Esophagus squamous epithelium (tissue), 5 donors: Measurements from ENCODE around the gene HHIPL1. TPM values are rescaled to one million over a fixed set of nuclear protein-coding genes. Genes with fewer than 3 reads are reported as not detected.

ENCODE experiments used
- DNase-seq: peaks from one replicate; lab custom pipeline; 2025; lab: John Stamatoyannopoulos, UW
- H3K27ac ChIP-seq, 4 donors: fragments of 200-600 bp; sonication (generic); one replicate each; pipeline ENCODE4 v1.5.1; 2016 to 2019; ENCODE audit warnings: mild to moderate bottlenecking in 1 of 4
- H3K27me3 ChIP-seq, 4 donors: fragments of 200-600 bp; sonication (generic); 1 replicate in 3 of 4; 2 replicates in 1 of 4; pipeline versions ENCODE4 v1.5.1 to v1.6.0; 2017 to 2021; ENCODE audit warnings: antibody characterized with exemption in 1 of 4
- H3K36me3 ChIP-seq, 3 donors: fragments of 200-600 bp; sonication (generic); one replicate each; pipeline ENCODE4 v1.5.1; 2016 to 2019
- H3K4me1 ChIP-seq, 3 donors: fragments of 200-600 bp; sonication (generic); one replicate each; pipeline ENCODE4 v1.5.1; 2017 to 2019
- H3K4me3 ChIP-seq, 4 donors: fragments of 200-600 bp; sonication (generic); 1 replicate in 3 of 4; 2 replicates in 1 of 4; pipeline ENCODE4 v1.5.1; 2016 to 2019; ENCODE audit warnings: mild to moderate bottlenecking in 2 of 4, moderate library complexity in 1 of 4
- H3K9me3 ChIP-seq, 3 donors: fragments of 200-600 bp; sonication (generic); one replicate each; pipeline ENCODE4 v1.5.1; 2016 to 2019
- POLR2A ChIP-seq, 4 donors: fragments of 450-650 bp; IDR thresholded peaks; one replicate each; pipeline ENCODE4 v1.6.1; 2017; ENCODE audit warnings: antibody characterized with exemption in 4 of 4, mild to moderate bottlenecking in 4 of 4, moderate library complexity in 3 of 4
- WGBS, 2 donors: methylation state at CpG; one replicate each; pipeline ENCODE4 v1.1.5; 2018; 5-methylcytosine and 5-hydroxymethylcytosine counted together
- intact Hi-C: fragments of 100-400 bp; cut with DNase I; formaldehyde crosslinking; loops from one replicate; pipeline ENCODE4 v1.15.0; 2022
- total RNA-seq, 4 donors: library from RNA; depleted of rRNA; stranded (reverse); fragments of >200 nt; gene quantifications; one replicate each; pipeline ENCODE4 v1.1.0, GENCODE V29; 2016
- TF ChIP-seq, protein P1 (sequence below), 6 experiments: fragments of 450-650 bp in 4 of 6; fragments of 200-600 bp in 2 of 6; sonication (generic) in 2 of 6; IDR thresholded peaks; one replicate each; pipeline ENCODE4 v1.5.1; 2016 to 2019; ENCODE audit warnings: antibody characterized with exemption in 6 of 6, mild to moderate bottlenecking in 4 of 6, moderate library complexity in 4 of 6
- donor health status: DM: yes; HTN: yes; CAD: no.

The HHIPL1 gene
- total RNA-seq, 4 donors from 2014 or later = 0.22 to 1.3 (median 0.59) TPM; not detected in 1

GRCh38 chr14:99700379-99700778 lies 55.5 kb downstream of the HHIPL1 start:
- Histone ChIP-seq H3K27me3 (no peaks in the 10 kb centered on the region), H3K4me1 (no peaks in the 10 kb centered on the region), H3K36me3 (no peaks in the 10 kb centered on the region), H3K4me3 (no peak overlapping the region), H3K9me3 (peaks cover 0 to 21% (median 15%) of the 10 kb centered on the region in 3 donors), H3K27ac (no peak overlapping the region)
- DNase-seq = no peak
- TF ChIP-seq, protein P1, sequence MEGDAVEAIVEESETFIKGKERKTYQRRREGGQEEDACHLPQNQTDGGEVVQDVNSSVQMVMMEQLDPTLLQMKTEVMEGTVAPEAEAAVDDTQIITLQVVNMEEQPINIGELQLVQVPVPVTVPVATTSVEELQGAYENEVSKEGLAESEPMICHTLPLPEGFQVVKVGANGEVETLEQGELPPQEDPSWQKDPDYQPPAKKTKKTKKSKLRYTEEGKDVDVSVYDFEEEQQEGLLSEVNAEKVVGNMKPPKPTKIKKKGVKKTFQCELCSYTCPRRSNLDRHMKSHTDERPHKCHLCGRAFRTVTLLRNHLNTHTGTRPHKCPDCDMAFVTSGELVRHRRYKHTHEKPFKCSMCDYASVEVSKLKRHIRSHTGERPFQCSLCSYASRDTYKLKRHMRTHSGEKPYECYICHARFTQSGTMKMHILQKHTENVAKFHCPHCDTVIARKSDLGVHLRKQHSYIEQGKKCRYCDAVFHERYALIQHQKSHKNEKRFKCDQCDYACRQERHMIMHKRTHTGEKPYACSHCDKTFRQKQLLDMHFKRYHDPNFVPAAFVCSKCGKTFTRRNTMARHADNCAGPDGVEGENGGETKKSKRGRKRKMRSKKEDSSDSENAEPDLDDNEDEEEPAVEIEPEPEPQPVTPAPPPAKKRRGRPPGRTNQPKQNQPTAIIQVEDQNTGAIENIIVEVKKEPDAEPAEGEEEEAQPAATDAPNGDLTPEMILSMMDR (IDR thresholded peaks at IDR 0.05) = no peak
- no peak for TF ChIP-seq POLR2A (IDR thresholded peaks at IDR 0.05)
- WGBS, 2 donors = 91 to 95% methylated on average over 6 of the region's 6 CpGs
- intact Hi-C loops = no loop called here

- WGBS, 2 donors = 88 to 92% methylated on average over 1 of the region's 1 CpG
- H3K9me3 ChIP-seq = peaks cover 0 to 21% (median 15%) of the 10 kb centered on the region in 3 donors
- no peaks in the 10 kb centered on the region for H3K36me3 ChIP-seq
- no peaks in the 10 kb centered on the region for H3K27me3 ChIP-seq
- no peak for TF ChIP-seq POLR2A (IDR thresholded peaks at IDR 0.05)
- TF ChIP-seq, protein P1 (IDR thresholded peaks at IDR 0.05) = no peak
- H3K4me1 ChIP-seq = no peaks in the 10 kb centered on the region
- no peak overlapping the region for H3K27ac ChIP-seq
- intact Hi-C loops = no loop called here
- no peak for DNase-seq
- H3K4me3 ChIP-seq = no peak overlapping the region
Measured at GRCh38 chr14:99701260-99701659, 56.3 kb downstream of the HHIPL1 start.

DNA sequence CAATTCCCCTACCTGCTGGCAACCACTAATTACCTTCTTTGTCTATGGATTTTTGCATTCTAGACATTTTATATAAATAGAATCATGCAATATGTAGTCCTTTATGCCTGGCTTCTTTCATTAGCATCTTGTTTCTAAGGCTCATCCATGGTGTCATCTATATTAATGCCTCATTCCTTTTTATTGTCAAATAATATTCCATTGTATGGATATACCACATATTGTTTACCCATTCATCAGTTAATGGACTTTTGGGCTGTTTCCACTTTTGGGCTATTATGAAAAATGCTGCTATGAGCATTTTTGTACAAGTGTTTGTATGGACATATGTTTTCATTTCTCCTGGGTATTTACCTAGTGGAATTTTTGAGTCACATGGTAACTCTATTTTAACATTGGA lies 57.2 kb downstream of the HHIPL1 start:
- Histone ChIP-seq H3K36me3 (no peaks in the 10 kb centered on the region), H3K4me1 (no peaks in the 10 kb centered on the region), H3K27ac (no peak overlapping the region), H3K9me3 (peaks cover 0 to 21% (median 15%) of the 10 kb centered on the region in 3 donors), H3K4me3 (no peak overlapping the region), H3K27me3 (no peaks in the 10 kb centered on the region)
- TF ChIP-seq, protein P1 (IDR thresholded peaks at IDR 0.05) = no peak
- no peak for TF ChIP-seq POLR2A (IDR thresholded peaks at IDR 0.05)
- intact Hi-C loops = no loop called here
- DNase-seq = no peak

- H3K36me3 ChIP-seq = no peaks in the 10 kb centered on the region
- H3K27ac ChIP-seq = no peak overlapping the region
- H3K4me1 ChIP-seq = no peaks in the 10 kb centered on the region
- no peak for DNase-seq
- H3K4me3 ChIP-seq = no peak overlapping the region
- H3K9me3 ChIP-seq = peaks cover 0 to 21% (median 15%) of the 10 kb centered on the region in 3 donors
- WGBS, 2 donors = 94% methylated on average over 2 of the region's 3 CpGs; no CpG with 5 or more reads in 1 of the 2 donors
- intact Hi-C loops = no loop called here
- TF ChIP-seq POLR2A (IDR thresholded peaks at IDR 0.05) = no peak
- TF ChIP-seq, protein P1 (IDR thresholded peaks at IDR 0.05) = no peak
- H3K27me3 ChIP-seq = peaks cover 0 to under 1% (median 0%) of the 10 kb centered on the region in 4 donors
Measured at GRCh38 chr14:99703381-99703780, 58.5 kb downstream of the HHIPL1 start.

DNA sequence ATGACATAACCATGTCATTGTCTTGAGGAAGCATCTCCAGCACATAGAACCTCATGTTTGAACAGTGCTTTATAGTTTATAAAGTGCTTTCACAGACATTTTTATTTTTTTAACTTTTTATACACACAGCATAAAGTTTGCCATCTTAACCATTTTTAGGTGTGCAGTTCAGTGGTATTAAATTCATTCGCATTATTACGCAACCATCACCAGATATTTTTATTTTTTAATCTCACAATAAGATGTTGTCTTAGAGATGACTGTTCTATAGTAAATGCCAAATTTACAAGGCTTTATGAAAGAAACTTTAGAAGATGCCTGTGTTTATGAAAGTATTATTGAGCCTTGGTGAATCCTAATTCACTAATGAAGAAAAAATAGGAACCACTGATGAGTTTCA lies 59.1 kb downstream of the HHIPL1 start:
- 94 to 97% methylated on average over 2 of the region's 2 CpGs for WGBS, 2 donors
- no peak for DNase-seq
- intact Hi-C loops = no loop called here
- peaks cover 0 to 4% (median 0%) of the 10 kb centered on the region in 4 donors for H3K27me3 ChIP-seq
- H3K4me3 ChIP-seq = no peak overlapping the region
- peaks cover 0 to 21% (median 15%) of the 10 kb centered on the region in 3 donors for H3K9me3 ChIP-seq
- TF ChIP-seq POLR2A (IDR thresholded peaks at IDR 0.05) = no peak
- TF ChIP-seq, protein P1 (IDR thresholded peaks at IDR 0.05) = no peak
- no peaks in the 10 kb centered on the region for H3K4me1 ChIP-seq
- H3K27ac ChIP-seq = no peak overlapping the region
- no peaks in the 10 kb centered on the region for H3K36me3 ChIP-seq
